ENCODE data around the gene POLA1.
A peak's percentile ranks its signal among the peaks of the same experiment; 100 is the strongest.
"Not testable (repeated sequence)": the region's sequence is repeated elsewhere in the genome, so short reads cannot be mapped to it uniquely, and the experiment has no call there.

Gene POLA1

DNA sequence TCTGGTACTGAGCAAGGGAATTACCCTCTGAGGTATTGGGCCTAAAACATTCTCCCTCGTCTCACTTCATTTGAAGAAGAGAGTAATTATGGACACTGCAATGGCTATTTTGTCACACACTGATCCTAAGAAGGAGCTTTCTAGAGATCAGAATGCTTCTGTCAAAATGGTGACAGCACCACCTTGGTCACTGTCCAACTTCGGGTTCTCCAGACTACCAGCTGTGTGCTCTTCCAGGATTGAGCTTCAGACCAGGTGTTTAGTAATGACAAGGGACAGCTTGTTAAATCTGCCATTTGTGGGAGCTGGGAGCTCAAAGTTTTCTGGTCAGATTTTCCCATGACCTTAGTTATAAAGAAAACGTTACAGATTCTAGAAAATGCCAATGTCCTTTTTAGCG lies 105.4 kb downstream of the POLA1 start:
- FAIRE-seq: no peak

- FAIRE-seq: no peak
Observed at GRCh38 chrX:24799565-24799964, 105.8 kb downstream of the POLA1 start.

- no peak for FAIRE-seq
Observed at GRCh38 chrX:24805201-24805600, 111.5 kb downstream of the POLA1 start.

GRCh38 chrX:24819807-24820206 lies 126.1 kb downstream of the POLA1 start:
- FAIRE-seq: not testable (repeated sequence)

GRCh38 chrX:24828147-24828546 lies 134.4 kb downstream of the POLA1 start:
- FAIRE-seq: no peak

- FAIRE-seq: no peak
Observed at GRCh38 chrX:24828600-24828999, 134.9 kb downstream of the POLA1 start.

- no peak for FAIRE-seq
Observed at GRCh38 chrX:24833695-24834094, 140.0 kb downstream of the POLA1 start.

GRCh38 chrX:24837966-24838365 lies 144.2 kb downstream of the POLA1 start:
- FAIRE-seq: no peak

DNA sequence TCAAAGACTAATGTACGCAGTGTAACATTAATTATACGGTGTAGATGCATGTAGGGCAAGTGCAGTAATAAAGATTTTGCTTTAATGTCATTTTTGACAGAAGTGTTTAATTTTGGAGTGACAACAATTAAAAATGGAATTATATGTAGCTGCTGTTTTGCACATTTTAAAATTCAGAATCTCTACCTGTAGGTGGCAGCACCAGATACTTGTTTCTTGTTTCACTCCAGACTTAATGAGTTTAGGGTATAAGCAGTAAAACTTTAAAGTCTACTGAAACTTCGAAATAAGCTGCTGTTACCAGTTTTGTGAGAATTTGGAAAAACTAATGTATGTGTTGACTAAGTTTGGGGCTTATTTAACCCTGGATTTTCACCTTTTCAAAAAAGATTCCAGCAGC lies 144.9 kb downstream of the POLA1 start:
- peak; percentile 92 for FAIRE-seq

DNA sequence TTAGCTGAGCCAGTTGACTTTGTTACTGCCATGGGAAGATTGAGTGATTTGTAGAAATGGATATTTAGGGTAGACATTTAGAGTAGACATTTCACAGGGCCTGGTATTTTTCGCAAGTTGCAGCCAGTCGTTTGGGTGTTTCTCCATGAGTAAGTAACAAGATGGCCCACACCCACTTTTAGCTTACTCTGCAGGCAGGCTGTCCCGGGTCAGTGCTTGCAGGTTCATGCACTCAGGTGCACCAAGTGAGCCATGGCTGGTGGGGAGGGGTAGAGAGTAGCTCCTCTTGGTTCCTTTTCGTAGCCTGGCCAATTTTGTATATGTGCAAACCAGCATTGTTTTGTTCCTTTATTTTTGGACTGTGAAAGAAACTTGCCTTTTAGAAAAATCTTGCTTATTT lies 145.6 kb downstream of the POLA1 start:
- FAIRE-seq: no peak

GRCh38 chrX:24842486-24842885 lies 148.8 kb downstream of the POLA1 start:
- no peak for FAIRE-seq

DNA sequence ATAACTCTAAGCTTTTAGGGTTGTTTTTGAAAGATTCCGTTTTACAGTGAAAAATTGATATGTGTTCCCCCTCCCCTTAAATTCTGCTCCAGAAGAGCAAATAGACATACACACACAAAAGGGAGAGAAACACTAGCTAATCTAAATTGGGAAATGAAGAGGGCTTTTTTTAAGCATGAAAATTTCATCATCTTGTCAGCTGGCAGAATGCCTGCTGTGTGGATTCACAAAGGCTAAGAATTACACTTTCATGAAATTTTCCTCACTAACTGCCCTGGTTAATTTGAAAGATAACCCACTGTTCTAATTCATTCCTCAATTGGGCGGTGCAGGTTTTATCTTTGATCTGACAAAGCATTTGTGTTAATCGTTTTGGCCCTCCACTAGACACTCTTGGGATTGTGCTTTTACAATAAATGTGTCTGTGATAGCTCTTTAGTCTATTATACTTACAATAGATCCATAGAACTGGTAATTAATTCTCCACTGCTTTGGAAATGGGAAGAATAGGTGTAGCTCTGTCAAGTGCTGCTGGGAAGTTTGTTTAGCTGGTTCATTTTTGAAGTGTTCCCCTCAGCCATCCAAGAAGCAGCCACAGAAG lies 152.9 kb downstream of the POLA1 start:
- FAIRE-seq: no peak

GRCh38 chrX:24851289-24851688 lies 157.6 kb downstream of the POLA1 start:
- FAIRE-seq: no peak

GRCh38 chrX:24851780-24852179 lies 158.1 kb downstream of the POLA1 start:
- FAIRE-seq: no peak

DNA sequence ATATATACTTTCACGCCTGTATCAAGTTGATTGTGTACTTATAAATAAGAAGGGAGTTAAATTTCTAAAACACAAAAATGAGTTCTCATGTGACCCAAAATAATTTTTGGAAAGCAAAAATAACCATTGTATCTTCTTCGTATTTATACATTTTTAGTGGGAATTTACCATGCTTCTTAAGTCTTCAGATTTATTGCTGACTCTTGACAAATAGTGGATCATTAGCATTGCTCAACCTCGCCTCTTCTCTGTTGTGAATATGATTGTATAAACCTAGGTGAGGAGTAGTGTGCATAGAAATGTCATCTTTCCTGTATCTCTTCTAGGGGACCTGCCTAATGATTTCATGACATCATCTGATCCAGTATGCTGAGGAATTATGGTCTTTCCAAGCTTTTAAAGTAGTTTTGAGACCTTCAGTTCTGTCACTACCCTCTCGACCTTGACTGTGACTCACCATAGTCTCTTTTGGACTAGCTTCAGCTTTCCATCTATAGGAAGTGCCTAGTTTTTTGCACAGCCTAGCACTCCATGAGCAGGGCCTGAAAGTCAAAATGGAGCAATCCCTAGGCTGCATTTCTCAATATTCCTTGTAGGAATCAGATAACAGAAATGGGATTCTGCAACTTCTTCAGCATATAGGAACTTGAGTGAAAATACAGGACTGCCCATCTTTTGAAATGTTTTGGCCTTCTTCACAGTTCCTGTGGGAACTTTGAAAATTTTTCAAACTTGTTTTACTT lies 164.5 kb downstream of the POLA1 start:
- FAIRE-seq: peak; percentile 55

GRCh38 chrX:24859211-24859841 lies 165.6 kb downstream of the POLA1 start:
- no peak for FAIRE-seq

DNA sequence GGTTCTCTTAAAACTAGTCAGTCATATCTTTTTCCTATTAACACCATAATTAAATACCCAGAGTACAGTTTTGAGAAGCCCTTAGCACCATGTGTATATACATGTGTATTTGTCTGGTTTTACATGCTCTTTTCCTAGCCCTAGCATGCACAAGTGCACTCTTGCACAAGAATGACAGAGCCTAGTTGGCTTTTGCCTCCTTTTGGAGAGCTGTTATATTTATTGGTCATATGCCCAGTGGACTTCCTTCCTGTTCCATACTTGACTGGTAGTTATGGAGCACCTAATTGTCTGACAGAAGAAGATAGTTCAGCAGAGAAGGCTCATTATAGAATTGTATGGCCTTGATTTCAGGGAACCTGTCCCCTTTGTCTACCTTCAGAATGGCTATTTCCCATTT lies 166.4 kb downstream of the POLA1 start:
- FAIRE-seq: no peak

GRCh38 chrX:24862343-24862742 lies 168.6 kb downstream of the POLA1 start:
- no peak for FAIRE-seq

- not testable (repeated sequence) for FAIRE-seq
Observed at GRCh38 chrX:24863779-24864178, 170.1 kb downstream of the POLA1 start.

GRCh38 chrX:24870143-24870542 lies 176.4 kb downstream of the POLA1 start:
- FAIRE-seq: no peak

DNA sequence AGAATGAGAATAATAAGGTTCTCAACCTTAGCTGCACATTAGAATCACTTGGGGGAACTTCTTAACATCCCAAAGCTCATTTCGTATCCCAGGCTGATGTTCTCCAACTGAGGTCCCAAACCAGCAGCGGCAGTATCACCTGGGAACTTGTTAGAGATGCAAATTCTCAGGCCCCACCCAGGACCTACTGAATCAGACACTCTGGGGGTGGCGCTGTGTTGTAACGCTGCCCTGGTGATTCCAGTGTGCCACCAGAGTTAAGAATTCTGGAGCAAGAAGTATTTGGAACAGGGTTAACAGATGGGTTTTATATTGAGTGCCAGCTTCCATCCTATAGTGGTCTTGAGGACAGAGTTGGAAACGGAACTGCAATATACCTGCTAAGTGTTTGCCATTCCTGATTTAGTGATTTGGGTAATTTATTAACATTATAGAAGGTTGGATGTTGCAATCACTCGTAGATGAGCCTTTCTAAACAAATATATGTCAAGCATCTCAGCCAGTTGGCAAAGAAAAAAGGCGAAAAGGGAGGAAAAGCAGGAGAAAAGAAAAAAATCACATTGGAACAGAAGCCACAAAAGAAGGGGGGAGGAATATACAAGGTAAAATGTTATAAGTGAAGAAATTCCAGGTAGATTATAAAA lies 181.0 kb downstream of the POLA1 start:
- FAIRE-seq: no peak

DNA sequence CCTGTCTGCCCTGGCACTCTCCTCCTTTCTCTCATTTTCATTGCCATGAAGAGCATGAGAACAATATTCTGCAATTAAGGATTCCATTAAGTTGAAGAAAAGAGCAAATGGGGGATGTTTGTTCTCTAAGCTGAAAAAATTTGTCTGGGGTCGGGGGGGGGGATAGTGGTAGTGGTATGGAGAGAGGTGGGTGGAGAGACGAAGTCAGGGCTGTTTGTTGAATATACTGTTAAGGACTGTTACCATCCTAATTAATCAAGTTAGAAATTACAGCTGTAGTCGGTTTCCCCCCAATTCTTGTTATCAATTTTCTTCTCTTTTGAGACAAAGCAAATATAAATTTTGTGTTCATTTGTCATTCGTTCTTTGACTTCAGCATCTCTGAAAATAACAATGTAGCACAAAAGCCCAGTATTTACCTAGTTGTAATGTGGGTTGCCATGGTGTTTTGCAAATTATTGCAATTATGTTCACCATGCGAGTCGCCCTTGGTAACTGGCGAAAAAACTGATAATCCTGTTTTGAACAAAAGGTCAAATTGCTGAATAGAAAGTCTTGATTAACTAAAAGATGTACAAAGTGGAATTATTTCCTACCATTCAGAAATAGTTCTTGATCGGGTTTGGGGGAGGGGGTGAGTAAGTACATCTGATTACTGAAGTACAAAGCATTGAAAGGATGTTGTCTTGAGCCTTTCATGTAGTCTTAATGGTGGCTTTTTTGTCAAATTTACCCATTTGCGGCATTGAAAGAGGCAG lies 183.0 kb downstream of the POLA1 start:
- no peak for FAIRE-seq

- FAIRE-seq: no peak
Observed at GRCh38 chrX:24877288-24877664, 183.6 kb downstream of the POLA1 start.

All from G401.6 (cell line).